Measurements from ENCODE around the gene OSTF1.

- TF ChIP-seq MLX (CRISPR knock-in tag; IDR thresholded peaks at IDR 0.05) (no peak), MXD4 (CRISPR knock-in tag; IDR thresholded peaks at IDR 0.05; ENCODE audit: borderline replicate concordance) (no peak), ATF3 (CRISPR knock-in tag; conservative IDR thresholded peaks at IDR 0.05) (no peak), HMGXB4 (CRISPR knock-in tag; IDR thresholded peaks at IDR 0.05) (no peak), KAT7 (CRISPR knock-in tag; IDR thresholded peaks at IDR 0.05; ENCODE audit: borderline replicate concordance) (no peak), CTCF (IDR thresholded peaks at IDR 0.05) (no peak), ZNF232 (CRISPR knock-in tag; IDR thresholded peaks at IDR 0.05) (no peak)
Measured at GRCh38 chr9:75081632-75082031, 6.7 kb upstream of the OSTF1 start.

Data from WTC11 (cell line).